AG09319 (cell line): Measurements from ENCODE around the gene IRGC.

Source experiments
- DNase-seq: peaks from one replicate; pipeline ENCODE4 v3.0.0-alpha.2; 2010; ENCODE audit warnings: low read depth; ENCODE audit errors: extremely low read depth
- TF ChIP-seq, protein P1 (sequence below): IDR thresholded peaks from 2 replicates; pipeline ENCODE4 v1.5.1; 2011; ENCODE audit warnings: low read depth, mild to moderate bottlenecking, inconsistent platforms, low read length, moderate library complexity

Gene IRGC

DNA sequence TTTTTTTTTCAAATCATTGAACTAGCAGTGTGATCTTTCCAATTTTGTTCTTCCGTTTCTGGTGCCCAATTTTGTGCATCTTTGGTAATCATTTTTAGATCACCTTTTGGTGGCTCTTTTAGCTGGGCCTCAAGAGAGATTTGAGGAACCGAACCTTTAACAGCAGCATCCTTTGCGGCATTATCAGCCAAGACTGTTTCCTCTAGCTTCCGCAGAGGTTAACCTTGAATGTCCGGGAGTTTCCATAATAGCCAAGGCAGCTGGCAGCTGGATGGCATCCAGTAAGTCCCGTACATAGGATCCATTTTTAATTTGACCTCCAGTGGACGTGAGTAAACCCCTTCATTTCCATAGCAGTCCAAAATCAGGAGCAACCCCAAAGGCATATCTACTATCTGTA is 9.6 kb downstream of the IRGC start:
- DNase-seq: no peak
- TF ChIP-seq, protein P1, sequence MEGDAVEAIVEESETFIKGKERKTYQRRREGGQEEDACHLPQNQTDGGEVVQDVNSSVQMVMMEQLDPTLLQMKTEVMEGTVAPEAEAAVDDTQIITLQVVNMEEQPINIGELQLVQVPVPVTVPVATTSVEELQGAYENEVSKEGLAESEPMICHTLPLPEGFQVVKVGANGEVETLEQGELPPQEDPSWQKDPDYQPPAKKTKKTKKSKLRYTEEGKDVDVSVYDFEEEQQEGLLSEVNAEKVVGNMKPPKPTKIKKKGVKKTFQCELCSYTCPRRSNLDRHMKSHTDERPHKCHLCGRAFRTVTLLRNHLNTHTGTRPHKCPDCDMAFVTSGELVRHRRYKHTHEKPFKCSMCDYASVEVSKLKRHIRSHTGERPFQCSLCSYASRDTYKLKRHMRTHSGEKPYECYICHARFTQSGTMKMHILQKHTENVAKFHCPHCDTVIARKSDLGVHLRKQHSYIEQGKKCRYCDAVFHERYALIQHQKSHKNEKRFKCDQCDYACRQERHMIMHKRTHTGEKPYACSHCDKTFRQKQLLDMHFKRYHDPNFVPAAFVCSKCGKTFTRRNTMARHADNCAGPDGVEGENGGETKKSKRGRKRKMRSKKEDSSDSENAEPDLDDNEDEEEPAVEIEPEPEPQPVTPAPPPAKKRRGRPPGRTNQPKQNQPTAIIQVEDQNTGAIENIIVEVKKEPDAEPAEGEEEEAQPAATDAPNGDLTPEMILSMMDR: no peak

DNA sequence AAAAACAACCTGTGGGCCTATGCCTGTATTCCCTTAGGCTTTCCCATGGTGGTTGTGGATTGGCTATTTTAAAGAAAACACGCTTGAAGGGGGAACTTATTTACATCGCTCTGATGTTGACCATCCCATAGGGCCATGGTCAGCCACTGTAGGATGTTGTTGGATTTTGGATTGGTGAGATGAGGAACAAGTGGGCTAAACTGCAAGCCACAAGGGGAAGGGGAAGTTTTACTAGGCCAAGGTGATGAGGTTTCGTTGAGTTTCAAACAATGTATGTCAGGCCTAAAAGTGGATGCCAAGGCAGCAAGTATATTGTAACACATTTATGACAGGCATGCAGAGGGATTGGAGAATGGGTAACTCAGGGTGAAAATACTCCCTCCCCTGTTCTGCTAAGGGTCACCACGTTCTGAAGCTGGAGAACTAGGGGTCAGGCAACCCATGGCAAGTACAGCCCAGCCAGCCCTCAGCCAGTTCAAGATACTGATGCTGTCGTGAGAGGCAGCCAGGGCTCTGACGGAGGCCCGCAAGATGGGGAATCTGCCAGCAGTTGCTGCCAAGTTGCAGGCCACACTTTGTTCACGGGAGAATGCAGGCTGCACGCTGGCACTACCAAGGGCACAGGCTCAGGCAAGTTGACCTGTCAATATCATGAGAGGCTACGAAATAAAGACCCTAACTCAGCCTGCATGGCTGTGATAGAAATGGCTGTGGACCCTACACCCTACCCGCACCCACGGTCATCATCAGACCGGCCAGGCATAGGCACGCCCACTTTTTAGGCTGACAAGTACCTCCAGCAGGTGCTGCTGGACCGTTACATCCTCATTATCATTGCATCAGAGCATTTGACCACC is 11.1 kb downstream of the IRGC start:
- DNase-seq: no peak
- TF ChIP-seq, protein P1: no peak

DNA sequence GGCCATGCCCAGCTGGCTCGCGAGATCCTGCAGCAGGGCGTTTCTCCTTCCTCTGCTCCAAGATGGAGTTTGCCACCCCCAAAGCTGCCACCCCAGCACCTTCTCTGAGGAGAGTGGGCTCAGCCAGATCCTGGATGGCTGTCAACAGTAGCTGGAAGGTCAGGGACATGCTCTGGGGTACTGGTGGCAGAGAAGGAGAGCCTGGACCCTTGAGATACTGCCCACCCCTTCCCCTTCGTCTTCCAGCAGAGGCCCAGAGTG is 11.6 kb downstream of the IRGC start:
- no peak for DNase-seq
- TF ChIP-seq, protein P1: no peak

DNA sequence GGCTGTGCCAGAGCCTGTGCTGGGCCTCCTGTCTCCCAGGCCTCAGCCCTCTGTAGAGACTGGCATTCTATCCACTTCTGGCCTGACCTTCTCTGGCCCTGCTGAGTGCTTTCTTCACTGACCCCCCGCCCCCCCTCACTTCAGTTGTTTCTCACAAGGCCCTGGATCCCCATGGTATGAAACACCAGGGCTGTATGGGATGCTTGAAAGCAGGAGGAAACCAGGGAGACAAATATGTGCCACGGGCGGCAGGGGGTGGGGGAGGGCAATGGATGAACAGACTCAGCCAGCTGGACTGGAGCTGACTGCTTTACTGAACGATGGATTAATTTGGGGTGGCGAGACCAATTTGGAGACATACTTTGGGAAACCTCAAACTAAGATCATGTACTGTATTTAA is 14.0 kb downstream of the IRGC start:
- DNase-seq: no peak
- TF ChIP-seq, protein P1: no peak

DNA sequence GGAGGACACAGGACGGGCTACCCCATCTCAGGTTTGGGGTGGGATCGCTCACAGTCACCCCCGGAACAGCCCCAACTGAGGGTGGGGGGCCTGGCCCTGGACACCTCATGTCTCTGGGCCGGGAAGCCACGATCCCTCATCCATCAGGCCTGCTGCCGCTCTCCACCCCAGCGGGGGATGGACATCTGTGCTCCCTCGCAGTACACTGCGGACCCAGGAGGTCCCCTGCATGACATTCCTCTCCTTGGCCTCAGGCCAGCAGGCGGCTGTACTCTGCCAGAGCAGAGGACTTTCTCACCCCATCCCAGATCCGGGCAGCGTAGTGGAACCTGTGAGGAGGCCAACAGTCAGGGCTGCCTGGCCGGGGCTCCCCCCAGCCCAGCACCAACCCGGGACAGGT is 15.5 kb downstream of the IRGC start:
- no peak for DNase-seq
- TF ChIP-seq, protein P1: no peak

DNA sequence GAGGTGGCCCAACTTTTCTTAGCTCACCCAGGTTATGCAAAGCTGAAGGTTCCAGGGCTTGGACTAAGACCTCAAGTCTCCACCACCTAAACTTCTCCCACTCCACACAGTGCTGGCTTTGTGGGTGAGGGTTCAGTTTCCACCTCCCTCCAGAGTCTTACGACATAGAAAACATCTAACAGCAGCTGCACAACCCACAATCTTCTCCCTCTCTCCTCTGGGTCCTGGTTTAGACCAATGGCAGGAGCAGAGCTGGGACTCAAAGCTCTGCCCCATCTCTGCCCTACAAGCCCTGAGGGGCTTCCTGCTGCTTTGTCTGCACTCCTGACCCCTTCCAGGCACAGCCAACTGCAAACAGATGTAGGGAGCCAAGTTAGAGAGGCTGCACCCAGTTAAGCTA is 16.0 kb downstream of the IRGC start:
- no peak for DNase-seq
- TF ChIP-seq, protein P1: no peak

DNA sequence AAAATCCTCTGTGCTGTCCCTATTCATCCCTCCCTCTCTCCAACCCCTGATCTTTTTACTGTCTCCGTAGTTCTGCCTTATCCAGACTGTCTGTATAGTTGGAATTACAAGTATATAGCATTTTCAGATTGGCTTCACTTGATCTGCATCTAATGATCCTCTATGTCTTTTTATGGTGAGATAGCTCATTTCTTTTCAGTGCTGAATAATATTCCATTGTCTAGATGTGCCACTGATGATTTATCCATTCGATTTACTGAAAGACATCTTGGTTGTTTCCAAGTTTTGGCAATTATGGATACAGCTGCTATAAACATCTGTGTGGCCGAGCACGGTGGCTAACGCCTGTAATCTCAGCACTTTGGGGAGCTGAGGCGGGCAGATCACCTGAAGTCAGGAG is 19.1 kb downstream of the IRGC start:
- no peak for DNase-seq
- TF ChIP-seq, protein P1: no peak
